Hippocampal formation (tissue), 2 donors: ENCODE measurements around the gene CAD.

Source experiments
- DNase-seq, 2 donors: peaks; one replicate each; lab custom pipeline; 2025; lab: John Stamatoyannopoulos, UW

CAD gene

DNA sequence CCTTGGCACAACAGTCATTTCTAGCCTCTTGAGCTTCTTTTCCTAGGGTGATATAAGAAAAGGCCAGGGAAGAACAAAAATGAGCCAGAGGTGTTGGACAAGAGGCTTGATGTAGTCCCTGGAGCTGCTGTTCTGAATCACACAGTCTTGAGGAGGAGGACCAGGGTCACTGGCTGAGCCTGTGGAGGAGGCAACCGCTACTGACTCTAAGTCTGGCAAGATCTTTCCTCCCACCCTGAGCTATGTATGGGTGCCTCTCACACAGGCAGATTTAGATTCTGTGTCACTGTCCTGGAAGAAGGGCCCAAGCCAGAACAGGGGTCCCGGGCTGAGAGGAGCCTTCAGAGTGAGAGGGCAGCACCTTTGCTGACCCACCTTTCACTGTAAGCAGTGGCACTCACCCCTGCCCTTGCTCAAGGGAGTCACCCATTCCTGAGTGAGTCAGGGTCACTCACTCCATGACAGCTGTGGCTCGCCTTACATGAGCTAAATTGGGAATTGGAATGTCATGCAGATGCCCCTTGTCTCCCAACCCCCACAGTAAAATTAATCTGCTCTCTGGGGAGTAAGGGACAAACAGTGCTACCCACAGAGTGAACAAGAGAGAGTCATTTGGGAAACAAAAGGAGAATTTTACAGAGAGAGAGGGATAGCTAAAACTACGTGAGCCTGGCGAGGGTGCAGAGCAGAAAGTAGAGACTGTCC lies 64.8 kb downstream of the CAD start, which contains the start of gene TRIM54:
Gene TRIM54, plus strand, starts transcription at position 575 of the 705 bp plus-strand sequence. CDS start 303 bp downstream, outside the sequence.
- no peak for DNase-seq

DNA sequence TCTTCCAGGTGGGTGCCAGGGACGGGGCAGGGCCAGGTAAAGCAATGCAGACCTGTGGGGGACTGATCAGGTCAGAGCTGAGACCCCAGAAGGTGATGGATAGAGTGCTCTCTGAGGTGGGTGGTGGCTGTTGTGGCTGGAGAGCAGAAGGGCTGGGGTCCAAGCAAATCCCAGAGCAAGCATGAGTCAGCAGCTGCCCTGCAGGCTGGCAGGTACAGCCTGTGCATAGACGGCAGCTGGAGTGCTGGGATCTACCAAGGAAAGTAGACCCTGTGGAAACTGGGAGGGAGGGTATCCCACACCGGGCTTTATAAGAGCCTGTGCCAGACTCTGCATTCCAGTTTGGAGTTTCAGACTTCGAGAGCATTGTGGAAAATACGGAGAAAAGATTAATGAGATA lies 65.7 kb downstream of the CAD start:
- no peak for DNase-seq

- no peak for DNase-seq
These were observed 67.8 kb downstream of the CAD start for GRCh38 chr2:27284996-27285395.

DNA sequence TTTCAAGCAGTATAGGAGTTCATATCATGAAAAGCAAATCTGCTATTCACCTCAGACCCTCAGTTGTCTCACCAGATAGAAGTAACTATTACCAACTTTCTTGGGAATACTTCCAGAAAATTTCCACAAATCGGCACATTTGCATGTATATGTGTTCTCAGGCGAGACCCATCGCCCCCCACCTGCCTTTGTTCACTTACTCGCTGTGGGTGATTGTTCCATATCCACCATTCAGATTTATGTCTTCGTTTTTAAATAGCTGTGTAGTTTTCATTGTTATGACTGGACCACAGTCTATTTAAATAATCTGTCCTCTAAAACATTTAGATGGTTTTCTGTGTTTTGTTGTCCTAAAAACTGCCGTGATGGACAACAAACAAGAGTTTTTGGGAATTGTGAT lies 68.3 kb downstream of the CAD start:
- no peak for DNase-seq

DNA sequence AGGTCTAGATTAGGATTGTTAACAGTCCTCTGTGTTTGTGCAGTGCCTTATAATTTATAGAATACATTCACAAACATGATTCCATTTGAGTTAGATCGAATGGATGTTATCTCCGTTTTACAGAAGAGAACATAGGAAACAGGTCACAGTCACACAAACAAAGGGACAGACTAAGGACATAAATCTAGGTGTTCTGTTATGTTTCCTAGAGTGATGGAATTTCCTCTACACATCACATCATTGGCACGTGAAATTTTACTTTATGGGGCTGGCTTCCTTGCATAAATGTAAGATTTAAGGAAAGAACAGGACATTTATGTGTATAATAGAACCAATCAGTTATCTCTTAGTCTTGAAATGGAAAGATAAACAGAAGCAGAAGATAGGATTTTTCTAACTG lies 71.4 kb downstream of the CAD start:
- no peak for DNase-seq

DNA sequence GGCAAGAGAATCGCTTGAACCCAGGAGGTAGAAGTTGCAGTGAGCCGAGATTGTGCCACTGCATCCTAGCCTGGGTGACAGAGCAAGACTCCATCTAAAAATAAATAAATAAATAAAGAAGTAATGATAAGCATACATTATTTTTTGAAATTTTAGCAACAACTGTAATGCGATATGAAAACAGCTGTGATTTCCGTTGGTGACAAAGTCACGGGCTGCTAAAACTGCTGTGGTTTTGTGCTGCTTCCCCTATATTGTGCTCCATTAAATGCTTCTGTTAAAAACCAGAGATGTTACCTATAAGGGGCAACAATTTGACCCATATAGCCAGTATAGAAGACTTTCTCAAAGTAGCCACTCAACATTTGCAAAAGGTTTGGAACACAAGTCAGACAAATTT lies 73.4 kb downstream of the CAD start:
- no peak for DNase-seq

DNA sequence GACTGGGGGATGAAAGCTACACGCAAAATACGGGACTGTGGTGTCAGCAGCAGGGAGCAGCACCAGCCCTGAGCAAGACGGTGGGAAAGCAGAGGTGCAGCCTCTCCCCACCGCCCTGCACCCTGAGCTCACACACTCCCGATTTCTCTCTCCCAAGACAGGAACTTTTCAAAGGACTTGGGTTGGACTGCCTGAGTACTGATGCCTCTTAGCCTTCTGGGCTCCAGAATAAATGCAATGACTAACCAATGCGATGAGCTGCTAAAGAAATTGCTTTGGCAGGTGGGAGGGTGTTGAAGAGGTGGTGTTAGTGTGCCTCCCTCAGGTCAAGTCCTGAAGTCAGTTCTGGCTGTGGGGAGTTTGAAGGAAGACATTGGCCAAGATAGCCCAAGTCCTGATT lies 74.7 kb downstream of the CAD start:
- DNase-seq: no peak
